Choroid plexus epithelial cell (primary cell): ENCODE results near the gene UAP1L1.

ENCODE experiments used
- DNase-seq: peaks from one replicate; pipeline ENCODE4 v3.0.0-alpha.2; 2010; ENCODE audit warnings: low read depth
- H3K4me3 ChIP-seq: 2 replicates; pipeline ENCODE4 v1.5.1; 2011; ENCODE audit warnings: low read depth, mild to moderate bottlenecking, control low read depth, low read length, moderate library complexity
- TF ChIP-seq, protein P1 (sequence below): conservative IDR thresholded peaks from 2 replicates; pipeline ENCODE4 v1.5.1; 2011; ENCODE audit warnings: low read depth, mild to moderate bottlenecking, control low read depth, inconsistent platforms, low read length, moderate library complexity

UAP1L1 gene

DNA sequence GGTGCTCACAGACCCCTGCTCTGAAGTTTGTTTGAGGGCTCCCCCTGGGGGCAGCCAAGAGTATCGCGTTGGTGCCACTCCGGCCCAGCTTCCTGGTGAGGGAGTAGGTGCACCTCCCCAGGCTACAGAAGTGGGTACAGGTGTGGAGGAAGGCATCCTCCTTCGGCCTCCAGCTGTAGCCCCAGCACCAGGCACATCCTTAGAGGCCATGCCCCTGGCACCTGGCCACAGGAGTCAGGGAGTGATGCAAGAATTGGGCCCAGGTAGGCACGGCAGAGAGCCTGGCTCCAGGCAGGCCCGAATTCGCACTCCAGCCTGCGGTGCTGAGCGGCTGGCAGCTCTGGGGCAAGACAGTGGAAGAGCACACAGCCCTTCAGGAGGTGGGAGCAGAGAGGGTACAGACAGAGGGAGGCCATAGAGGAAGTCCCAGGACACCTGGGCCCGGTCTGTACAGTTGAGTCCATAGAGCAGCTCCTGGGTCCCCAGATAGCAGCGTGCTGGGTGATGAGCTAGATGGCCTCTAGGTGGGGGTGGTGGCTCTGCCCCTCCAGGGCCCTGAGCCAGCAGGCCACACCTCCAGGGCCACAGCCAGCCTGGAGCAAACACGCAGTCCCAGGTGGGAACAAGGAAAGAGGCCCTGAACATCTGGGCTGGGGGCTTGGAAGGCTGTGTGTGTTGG is 9.3 kb upstream of the UAP1L1 start:
- DNase-seq, result peak; percentile 83
- no peak overlapping the region for H3K4me3 ChIP-seq
- TF ChIP-seq, protein P1, sequence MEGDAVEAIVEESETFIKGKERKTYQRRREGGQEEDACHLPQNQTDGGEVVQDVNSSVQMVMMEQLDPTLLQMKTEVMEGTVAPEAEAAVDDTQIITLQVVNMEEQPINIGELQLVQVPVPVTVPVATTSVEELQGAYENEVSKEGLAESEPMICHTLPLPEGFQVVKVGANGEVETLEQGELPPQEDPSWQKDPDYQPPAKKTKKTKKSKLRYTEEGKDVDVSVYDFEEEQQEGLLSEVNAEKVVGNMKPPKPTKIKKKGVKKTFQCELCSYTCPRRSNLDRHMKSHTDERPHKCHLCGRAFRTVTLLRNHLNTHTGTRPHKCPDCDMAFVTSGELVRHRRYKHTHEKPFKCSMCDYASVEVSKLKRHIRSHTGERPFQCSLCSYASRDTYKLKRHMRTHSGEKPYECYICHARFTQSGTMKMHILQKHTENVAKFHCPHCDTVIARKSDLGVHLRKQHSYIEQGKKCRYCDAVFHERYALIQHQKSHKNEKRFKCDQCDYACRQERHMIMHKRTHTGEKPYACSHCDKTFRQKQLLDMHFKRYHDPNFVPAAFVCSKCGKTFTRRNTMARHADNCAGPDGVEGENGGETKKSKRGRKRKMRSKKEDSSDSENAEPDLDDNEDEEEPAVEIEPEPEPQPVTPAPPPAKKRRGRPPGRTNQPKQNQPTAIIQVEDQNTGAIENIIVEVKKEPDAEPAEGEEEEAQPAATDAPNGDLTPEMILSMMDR, result peak; percentile 88

DNA sequence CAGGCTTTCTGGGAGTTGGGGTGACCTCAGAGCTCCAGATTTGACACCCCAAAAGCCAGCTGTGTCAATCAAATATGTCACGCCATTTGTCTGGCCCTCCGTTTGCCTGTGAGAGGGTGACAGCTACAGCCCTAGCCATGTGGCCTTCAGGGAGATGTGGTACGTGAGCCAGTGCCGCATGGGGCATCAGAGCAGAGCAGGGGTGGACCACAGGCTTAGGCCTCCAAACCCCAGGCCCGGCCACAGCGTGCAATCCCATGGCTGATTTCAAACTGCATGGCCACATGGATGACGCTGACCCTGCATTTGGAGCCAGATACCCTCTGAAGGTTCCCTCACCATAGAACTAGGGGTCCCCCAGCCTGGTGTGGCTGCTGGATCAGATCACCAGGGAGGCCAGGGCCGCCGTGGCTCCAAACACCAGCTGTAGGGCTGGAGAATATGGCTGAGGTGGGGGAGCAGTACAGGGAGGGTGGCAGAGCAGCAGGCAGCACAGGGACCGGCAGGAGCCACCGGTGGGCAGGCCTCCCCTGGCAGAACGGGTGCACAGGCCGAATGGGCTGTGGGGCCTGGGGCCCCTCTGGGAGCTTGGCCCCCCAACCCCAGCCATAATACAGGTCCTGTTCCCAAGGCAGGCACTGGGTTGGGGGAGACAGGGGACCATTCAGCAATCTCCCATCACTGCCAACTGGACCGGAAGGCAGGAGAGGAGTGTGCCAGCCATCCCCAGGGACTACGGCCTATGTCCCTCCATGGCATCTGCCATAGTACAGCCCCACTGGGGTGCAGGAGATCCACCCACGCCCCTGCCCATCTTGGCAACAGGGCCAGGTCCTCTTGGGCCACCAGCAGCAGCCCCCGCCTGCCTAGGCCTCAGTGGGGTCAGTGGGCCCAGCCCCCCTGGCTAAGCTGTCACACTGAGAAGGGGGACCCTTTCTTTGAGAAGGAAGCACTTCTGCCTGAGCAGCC is 8.5 kb upstream of the UAP1L1 start:
- TF ChIP-seq, protein P1, result no peak
- no peak overlapping the region for H3K4me3 ChIP-seq
- DNase-seq, result no peak

DNA sequence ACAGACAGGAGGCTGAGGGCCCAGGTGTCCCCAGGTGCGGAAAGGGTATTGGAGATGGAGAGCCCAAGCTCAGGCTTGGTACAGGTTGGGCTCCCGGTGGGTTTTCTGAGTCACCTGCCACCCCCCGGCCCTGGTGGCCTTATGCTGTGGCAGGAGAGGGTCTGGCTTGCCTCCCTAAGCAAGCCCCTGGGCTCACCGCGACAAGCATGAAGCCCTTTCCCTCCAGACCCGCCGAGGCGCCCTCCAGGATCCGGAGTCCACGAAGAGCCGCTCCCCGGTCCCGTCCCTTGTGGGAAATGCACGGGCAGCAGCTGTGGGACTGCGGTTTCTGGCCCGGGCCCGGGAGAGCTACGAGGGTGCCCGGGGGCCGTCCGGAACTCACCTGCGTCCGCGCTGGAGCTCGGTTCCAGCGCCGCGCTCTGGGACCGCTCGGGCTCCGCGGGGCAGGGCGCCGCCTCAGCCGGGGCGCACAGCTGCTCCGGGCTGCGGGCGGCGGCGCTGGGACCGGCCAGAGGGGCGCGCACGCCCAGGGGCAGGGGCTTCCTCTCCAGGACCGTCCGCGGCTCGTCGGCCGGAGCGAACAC is 7.7 kb upstream of the UAP1L1 start:
- TF ChIP-seq, protein P1, result no peak
- H3K4me3 ChIP-seq, result no peak overlapping the region
- no peak for DNase-seq

DNA sequence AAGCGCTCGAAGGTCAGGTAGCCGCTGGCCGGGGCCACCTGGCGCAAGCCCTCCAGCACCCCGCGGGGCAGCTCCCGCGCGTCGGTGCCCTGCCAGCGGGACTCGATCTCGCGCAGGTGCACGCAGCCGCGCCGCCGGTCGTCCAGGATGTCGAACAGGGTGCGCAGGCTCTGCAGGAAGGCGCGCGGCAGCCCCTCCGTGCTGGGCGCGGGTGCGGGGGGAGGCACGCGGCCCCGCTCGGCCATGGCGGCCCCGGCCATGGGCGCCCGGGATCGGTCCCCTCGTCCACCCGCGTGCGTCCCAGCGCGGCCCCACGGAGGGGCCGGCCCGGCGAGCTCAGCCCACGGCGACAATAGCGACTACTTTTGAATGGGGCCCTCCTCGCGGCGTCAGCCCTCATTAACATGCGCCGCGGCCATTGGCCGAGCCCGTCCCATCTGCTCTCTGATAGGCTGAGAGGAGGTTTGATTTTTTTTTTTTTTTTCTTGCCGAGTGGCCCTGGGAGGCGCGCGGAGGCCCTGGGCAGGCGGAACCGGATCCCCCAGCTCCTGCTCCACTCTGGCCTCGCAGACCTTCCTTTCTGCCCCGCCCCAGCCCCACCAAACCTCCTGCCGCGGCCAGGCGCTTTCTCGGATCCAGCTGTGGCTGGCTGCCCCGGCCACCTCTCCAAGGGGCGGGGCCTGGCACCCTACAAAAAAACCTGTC is 7.0 kb upstream of the UAP1L1 start, which contains the start of gene SAPCD2:
Gene SAPCD2, minus strand, starts transcription at position 357 of the 705 bp plus-strand sequence. Its CDS starts 97 bp downstream, at position 260.
- H3K4me3 ChIP-seq, result peak within 1 kb of the TSS; percentile 43
- TF ChIP-seq, protein P1, result no peak
- DNase-seq, result peak; percentile 81

DNA sequence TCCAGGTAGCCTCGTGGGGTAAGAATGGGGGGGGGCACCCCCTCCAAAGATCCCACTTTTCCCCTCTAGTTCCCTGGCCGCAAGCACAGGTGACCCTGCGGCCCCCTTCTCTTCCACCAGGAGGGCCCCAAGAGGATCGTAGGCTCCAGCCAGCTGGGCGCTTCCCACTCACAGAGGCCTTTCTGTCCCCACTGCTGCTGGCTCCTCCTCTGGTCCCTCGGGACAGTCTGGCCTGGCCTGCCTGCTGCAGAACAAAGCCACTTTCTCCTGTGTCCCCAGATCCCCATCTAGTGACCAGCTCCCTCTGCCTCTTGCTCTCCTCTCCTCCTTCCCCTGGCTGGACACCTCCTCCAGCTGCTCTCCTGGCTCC is 6.4 kb upstream of the UAP1L1 start:
- peak overlapping the region; percentile 43 for H3K4me3 ChIP-seq
- TF ChIP-seq, protein P1, result peak; percentile 11

DNA sequence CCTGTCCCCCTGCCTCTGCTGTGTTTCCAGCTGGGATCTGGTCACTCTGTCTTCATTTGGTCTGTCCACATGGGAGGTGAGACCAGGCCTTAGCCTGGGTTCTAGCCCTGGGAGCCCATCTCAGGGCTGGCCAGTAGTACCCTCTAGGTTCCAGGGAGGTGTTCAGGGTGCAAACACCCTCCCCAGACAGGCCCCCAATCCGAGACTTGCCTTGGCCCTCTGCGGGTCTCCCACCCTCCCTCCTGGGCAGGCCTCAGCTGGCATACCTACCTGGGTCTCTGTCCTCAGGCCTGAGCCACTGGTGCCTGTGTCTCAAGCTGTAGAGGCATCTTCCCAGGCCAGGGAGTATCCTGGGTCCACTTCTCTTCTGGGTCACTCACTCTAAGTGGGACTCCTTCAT is 6.0 kb upstream of the UAP1L1 start:
- TF ChIP-seq, protein P1, result no peak
- no peak overlapping the region for H3K4me3 ChIP-seq
- no peak for DNase-seq

More for the DNA sequence above, 6.4 kb upstream of the UAP1L1 start:
- DNase-seq, result no peak
